NCI-H2196 treated with DMSO at 0.1 percent for 48 hours (cell line): ENCODE measurements around the gene DPRX.

Experiments
- DNase-seq: peaks from one replicate; lab custom pipeline; 2025; ENCODE audit not compliant: unreplicated experiment; lab: John Stamatoyannopoulos, UW

DPRX gene

GRCh38 chr19:53631949-53632407 lies at the start of gene DPRX:
DPRX (plus strand) TSS chr19:53631999; CDS start chr19:53632107, 108 bp downstream.
- no peak for DNase-seq

- no peak for DNase-seq
Measured at GRCh38 chr19:53583181-53583580, 48.6 kb upstream of the DPRX start.

GRCh38 chr19:53586277-53586691 lies 45.5 kb upstream of the DPRX start:
- DNase-seq = no peak

- no peak for DNase-seq
Measured at GRCh38 chr19:53594811-53595509, 36.8 kb upstream of the DPRX start.

- DNase-seq = no peak
Measured at GRCh38 chr19:53595510-53595867, 36.3 kb upstream of the DPRX start.

- DNase-seq = no peak
Measured at GRCh38 chr19:53596056-53596455, 35.7 kb upstream of the DPRX start.

GRCh38 chr19:53597023-53597422 lies 34.8 kb upstream of the DPRX start:
- DNase-seq = no peak

- no peak for DNase-seq
Measured at GRCh38 chr19:53598361-53598760, 33.4 kb upstream of the DPRX start.

- no peak for DNase-seq
Measured at GRCh38 chr19:53600217-53600616, 31.6 kb upstream of the DPRX start.

GRCh38 chr19:53606031-53606430 lies 25.8 kb upstream of the DPRX start:
- DNase-seq = no peak

- no peak for DNase-seq
Measured at GRCh38 chr19:53608381-53608780, 23.4 kb upstream of the DPRX start.

GRCh38 chr19:53612762-53613526 lies 18.9 kb upstream of the DPRX start:
- no peak for DNase-seq

- no peak for DNase-seq
Measured at GRCh38 chr19:53621885-53622740, 9.7 kb upstream of the DPRX start.

- DNase-seq = no peak
Measured at GRCh38 chr19:53624771-53625545, 6.8 kb upstream of the DPRX start.

GRCh38 chr19:53626486-53626885 lies 5.3 kb upstream of the DPRX start:
- DNase-seq = no peak

GRCh38 chr19:53626976-53627375 lies 4.8 kb upstream of the DPRX start:
- DNase-seq = no peak

- DNase-seq = no peak
Measured at GRCh38 chr19:53634768-53635167, 3.0 kb downstream of the DPRX start.

GRCh38 chr19:53639471-53639870 lies 7.7 kb downstream of the DPRX start:
- no peak for DNase-seq

- no peak for DNase-seq
Measured at GRCh38 chr19:53642381-53643099, 10.7 kb downstream of the DPRX start.
